ENCODE results near the gene SLC22A1. TPM values are rescaled to one million over a fixed set of nuclear protein-coding genes. Genes with fewer than 3 reads are reported as not detected.

Gene SLC22A1
- total RNA-seq, 3 donors from 2014 or later (not counting 1 experiment from before 2014, with no cell fraction given): 1.4 to 4.5 (median 3.0) TPM

DNA sequence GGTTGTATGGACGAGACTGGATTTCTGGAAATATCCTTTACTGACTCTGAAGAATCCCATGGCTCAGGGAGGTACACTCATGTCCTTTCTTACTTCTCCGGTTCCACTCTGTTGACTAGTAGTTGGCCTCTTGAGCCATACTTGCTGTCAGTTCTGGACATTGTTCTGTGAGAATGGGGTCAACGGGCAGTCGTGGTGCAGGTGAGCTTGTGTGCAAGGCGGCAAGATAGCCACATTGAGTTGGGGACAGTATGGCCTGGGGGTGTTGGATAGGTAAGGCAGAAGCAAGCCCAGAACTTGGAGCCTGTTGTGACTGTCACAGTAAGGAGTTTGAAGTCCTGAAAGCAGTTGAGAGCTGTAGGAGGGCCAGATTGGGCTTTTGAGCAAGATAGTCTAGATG is 13.5 kb upstream of the SLC22A1 start:
- H3K27ac ChIP-seq (ENCODE audit: low read length): no peak overlapping the region
- Mint-ChIP-seq H3K27ac (peak overlapping the region; percentile 82 to 87), H3K4me3 (no peak overlapping the region), H3K9me3 (no peaks in the 10 kb centered on the region), H3K36me3 (no peaks in the 10 kb centered on the region), H3K4me1 (peaks cover 35 to 43% of the 10 kb centered on the region in 2 donors), H3K27me3 (ENCODE audit: low read depth in 2 of 2) (no peaks in the 10 kb centered on the region)
- no peak for ATAC-seq
- DNase-seq: no peak
- TF ChIP-seq, protein P1, sequence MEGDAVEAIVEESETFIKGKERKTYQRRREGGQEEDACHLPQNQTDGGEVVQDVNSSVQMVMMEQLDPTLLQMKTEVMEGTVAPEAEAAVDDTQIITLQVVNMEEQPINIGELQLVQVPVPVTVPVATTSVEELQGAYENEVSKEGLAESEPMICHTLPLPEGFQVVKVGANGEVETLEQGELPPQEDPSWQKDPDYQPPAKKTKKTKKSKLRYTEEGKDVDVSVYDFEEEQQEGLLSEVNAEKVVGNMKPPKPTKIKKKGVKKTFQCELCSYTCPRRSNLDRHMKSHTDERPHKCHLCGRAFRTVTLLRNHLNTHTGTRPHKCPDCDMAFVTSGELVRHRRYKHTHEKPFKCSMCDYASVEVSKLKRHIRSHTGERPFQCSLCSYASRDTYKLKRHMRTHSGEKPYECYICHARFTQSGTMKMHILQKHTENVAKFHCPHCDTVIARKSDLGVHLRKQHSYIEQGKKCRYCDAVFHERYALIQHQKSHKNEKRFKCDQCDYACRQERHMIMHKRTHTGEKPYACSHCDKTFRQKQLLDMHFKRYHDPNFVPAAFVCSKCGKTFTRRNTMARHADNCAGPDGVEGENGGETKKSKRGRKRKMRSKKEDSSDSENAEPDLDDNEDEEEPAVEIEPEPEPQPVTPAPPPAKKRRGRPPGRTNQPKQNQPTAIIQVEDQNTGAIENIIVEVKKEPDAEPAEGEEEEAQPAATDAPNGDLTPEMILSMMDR (IDR thresholded peaks at IDR 0.05): no peak
- WGBS (ENCODE audit: insufficient coverage): 94% methylated on average over 5 of the region's 5 CpGs
- no peak overlapping the region for H3K4me3 ChIP-seq (ENCODE audit: low read length)
- H3K9me3 ChIP-seq (ENCODE audit: control insufficient read depth, insufficient read depth, low read length): no peaks in the 10 kb centered on the region
- H3K4me1 ChIP-seq (ENCODE audit: control insufficient read depth, insufficient read depth, low read length): peaks cover 3% of the 10 kb centered on the region
- intact Hi-C loops (cut with micrococcal nuclease): no loop called here
- no peaks in the 10 kb centered on the region for H3K27me3 ChIP-seq (ENCODE audit: control insufficient read depth, insufficient read depth, low read length)
- peaks cover 45% of the 10 kb centered on the region for H3K36me3 ChIP-seq (ENCODE audit: control insufficient read depth, insufficient read depth, low read length)

DNA sequence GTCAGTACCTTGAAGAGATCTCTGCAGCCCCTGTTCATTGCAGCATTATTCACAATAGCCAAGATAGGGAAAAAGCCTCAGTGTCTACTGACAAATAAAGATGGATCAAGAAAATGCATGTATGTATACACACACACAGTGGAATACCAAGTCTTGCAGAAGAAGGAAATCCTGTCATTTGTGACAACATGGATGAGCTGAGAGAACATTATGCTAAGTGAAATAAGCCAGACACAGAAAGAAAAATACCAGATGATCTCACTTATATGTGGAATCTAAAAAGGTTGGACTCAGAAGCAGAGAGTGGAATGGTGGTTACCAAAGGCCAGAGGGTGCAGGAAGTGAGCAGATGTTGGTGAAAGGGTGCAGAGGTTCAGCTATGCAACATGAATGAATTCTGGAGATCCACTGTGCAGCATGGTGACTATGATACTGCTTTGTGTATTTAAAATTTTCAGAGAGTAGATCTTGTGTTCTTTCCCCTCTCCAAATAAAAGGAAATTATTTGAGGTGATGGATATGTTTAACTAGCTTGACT is 11.0 kb upstream of the SLC22A1 start:
- H3K4me3 Mint-ChIP-seq: no peak overlapping the region
- peak overlapping the region; percentile 82 to 87 for H3K27ac Mint-ChIP-seq
- H3K36me3 Mint-ChIP-seq: no peaks in the 10 kb centered on the region
- Histone ChIP-seq H3K36me3 (ENCODE audit: control insufficient read depth, insufficient read depth, low read length) (peaks cover 22% of the 10 kb centered on the region), H3K9me3 (ENCODE audit: control insufficient read depth, insufficient read depth, low read length) (no peaks in the 10 kb centered on the region), H3K27me3 (ENCODE audit: control insufficient read depth, insufficient read depth, low read length) (no peaks in the 10 kb centered on the region), H3K27ac (ENCODE audit: low read length) (no peak overlapping the region), H3K4me1 (ENCODE audit: control insufficient read depth, insufficient read depth, low read length) (peaks cover 3% of the 10 kb centered on the region), H3K4me3 (ENCODE audit: low read length) (no peak overlapping the region)
- no peaks in the 10 kb centered on the region for H3K27me3 Mint-ChIP-seq (ENCODE audit: low read depth in 2 of 2)
- TF ChIP-seq, protein P1 (IDR thresholded peaks at IDR 0.05): no peak
- intact Hi-C loops (cut with micrococcal nuclease): no loop called here
- H3K9me3 Mint-ChIP-seq: no peaks in the 10 kb centered on the region
- peaks cover 35 to 43% of the 10 kb centered on the region in 2 donors for H3K4me1 Mint-ChIP-seq
- ATAC-seq (no peak), DNase-seq (no peak)

DNA sequence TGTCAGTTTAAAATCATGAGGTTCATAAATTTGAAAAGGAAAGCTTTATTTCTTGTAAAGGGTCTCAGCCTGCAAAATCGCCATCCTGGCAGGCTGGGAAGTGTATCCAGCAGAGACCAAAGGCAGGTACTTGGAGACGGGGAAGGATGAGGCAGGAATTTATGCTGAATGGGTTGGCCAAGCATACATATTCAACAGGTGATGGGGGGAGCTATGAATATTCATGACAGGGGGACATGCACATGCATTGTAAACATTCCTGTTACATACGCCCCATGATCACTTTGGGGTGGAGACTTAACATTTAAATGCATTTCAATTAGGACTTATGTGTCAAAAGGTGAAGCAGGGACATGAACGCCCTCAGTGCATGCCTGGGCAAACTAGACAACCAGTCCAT is 9.8 kb upstream of the SLC22A1 start:
- H3K4me3 ChIP-seq (ENCODE audit: low read length): no peak overlapping the region
- TF ChIP-seq, protein P1 (IDR thresholded peaks at IDR 0.05): no peak
- no peaks in the 10 kb centered on the region for H3K36me3 Mint-ChIP-seq
- no peaks in the 10 kb centered on the region for H3K27me3 Mint-ChIP-seq (ENCODE audit: low read depth in 2 of 2)
- intact Hi-C loops (cut with micrococcal nuclease): no loop called here
- ATAC-seq (no peak), DNase-seq (no peak)
- no peak overlapping the region for H3K27ac ChIP-seq (ENCODE audit: low read length)
- H3K9me3 ChIP-seq (ENCODE audit: control insufficient read depth, insufficient read depth, low read length): no peaks in the 10 kb centered on the region
- no peaks in the 10 kb centered on the region for H3K27me3 ChIP-seq (ENCODE audit: control insufficient read depth, insufficient read depth, low read length)
- H3K9me3 Mint-ChIP-seq: no peaks in the 10 kb centered on the region
- H3K4me3 Mint-ChIP-seq: no peak overlapping the region
- peaks cover 22% of the 10 kb centered on the region for H3K36me3 ChIP-seq (ENCODE audit: control insufficient read depth, insufficient read depth, low read length)
- peaks cover 35 to 43% of the 10 kb centered on the region in 2 donors for H3K4me1 Mint-ChIP-seq
- 93% methylated on average over 4 of the region's 4 CpGs for WGBS (ENCODE audit: insufficient coverage)
- peak overlapping the region; percentile 73 to 82 for H3K27ac Mint-ChIP-seq
- peaks cover 3% of the 10 kb centered on the region for H3K4me1 ChIP-seq (ENCODE audit: control insufficient read depth, insufficient read depth, low read length)

Data from natural killer cell (primary cell).